ENCODE data around the gene IFT52.

IFT52 gene

GRCh38 chr20:43590392-43591303 lies at the start of gene IFT52:
Gene IFT52, plus strand, starts transcription at chr20:43590937. Its CDS starts 3,762 bp downstream, at chr20:43594699.
- peak; percentile 79 for DNase-seq (ENCODE audit: low read depth)

GRCh38 chr20:43541214-43541613 lies 49.5 kb upstream of the IFT52 start:
- DNase-seq (ENCODE audit: low read depth) = no peak

- no peak for DNase-seq (ENCODE audit: low read depth)
Observed at GRCh38 chr20:43542161-43542560, 48.6 kb upstream of the IFT52 start.

GRCh38 chr20:43542674-43543073 lies 48.1 kb upstream of the IFT52 start:
- no peak for DNase-seq (ENCODE audit: low read depth)

- no peak for DNase-seq (ENCODE audit: low read depth)
Observed at GRCh38 chr20:43543138-43543537, 47.6 kb upstream of the IFT52 start.

GRCh38 chr20:43544501-43544900 lies 46.2 kb upstream of the IFT52 start:
- DNase-seq (ENCODE audit: low read depth) = no peak

- no peak for DNase-seq (ENCODE audit: low read depth)
Observed at GRCh38 chr20:43545837-43546578, 44.7 kb upstream of the IFT52 start.

- no peak for DNase-seq (ENCODE audit: low read depth)
Observed at GRCh38 chr20:43548273-43548880, 42.4 kb upstream of the IFT52 start.

GRCh38 chr20:43549416-43550065 lies 41.2 kb upstream of the IFT52 start:
- DNase-seq (ENCODE audit: low read depth) = no peak

GRCh38 chr20:43550456-43550855 lies 40.3 kb upstream of the IFT52 start:
- no peak for DNase-seq (ENCODE audit: low read depth)

GRCh38 chr20:43554369-43554768 lies 36.4 kb upstream of the IFT52 start:
- DNase-seq (ENCODE audit: low read depth) = no peak

- DNase-seq (ENCODE audit: low read depth) = no peak
Observed at GRCh38 chr20:43558412-43559146, 32.2 kb upstream of the IFT52 start, which contains the start of gene SGK2. Gene SGK2, plus strand, starts transcription at chr20:43559027. Its CDS starts 7,469 bp downstream, at chr20:43566496.

GRCh38 chr20:43559147-43559987 lies 31.4 kb upstream of the IFT52 start:
- no peak for DNase-seq (ENCODE audit: low read depth)

- DNase-seq (ENCODE audit: low read depth) = no peak
Observed at GRCh38 chr20:43560974-43561373, 29.8 kb upstream of the IFT52 start.

GRCh38 chr20:43563429-43563828 lies 27.3 kb upstream of the IFT52 start:
- DNase-seq (ENCODE audit: low read depth) = no peak

- DNase-seq (ENCODE audit: low read depth) = no peak
Observed at GRCh38 chr20:43563991-43564390, 26.7 kb upstream of the IFT52 start.

GRCh38 chr20:43564455-43564854 lies 26.3 kb upstream of the IFT52 start:
- DNase-seq (ENCODE audit: low read depth) = no peak

GRCh38 chr20:43564993-43565757 lies 25.6 kb upstream of the IFT52 start:
- no peak for DNase-seq (ENCODE audit: low read depth)

GRCh38 chr20:43565758-43566104 lies 25.0 kb upstream of the IFT52 start:
- DNase-seq (ENCODE audit: low read depth) = no peak

- DNase-seq (ENCODE audit: low read depth) = no peak
Observed at GRCh38 chr20:43567477-43567876, 23.3 kb upstream of the IFT52 start.

Measured in stimulated activated CD8-positive, alpha-beta memory T cell treated with anti-CD3 and anti-CD28 coated beads, Interleukin-12 subunit alpha, Interleukin-12 subunit beta, amount 100 ng/mL, for 4 hours (primary cell).